NCI-H345 treated with DMSO at 0.1 percent for 48 hours (cell line): ENCODE measurements around the gene OR10A6.

Source experiments
- DNase-seq: peaks from one replicate; lab custom pipeline; 2025; ENCODE audit not compliant: unreplicated experiment; lab: John Stamatoyannopoulos, UW

The OR10A6 gene

DNA sequence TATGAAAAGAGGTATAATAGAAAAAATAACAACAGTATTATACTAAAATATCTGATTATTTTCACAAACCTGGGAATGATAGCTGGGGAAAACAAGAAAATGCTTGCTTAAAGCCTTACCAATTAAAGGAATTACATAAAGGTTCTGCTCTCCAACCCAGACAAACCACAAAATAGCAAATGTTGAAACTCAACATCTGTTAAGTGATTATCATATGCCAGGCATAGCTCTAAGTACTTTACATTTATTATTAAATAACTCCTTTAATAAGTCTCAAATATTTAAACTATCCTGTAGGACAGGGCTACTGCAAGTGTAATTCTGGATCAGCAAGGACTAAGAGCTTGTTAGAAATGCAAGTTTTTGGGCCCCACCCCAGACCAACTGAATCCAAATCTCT is 20.1 kb downstream of the OR10A6 start:
- no peak for DNase-seq

DNA sequence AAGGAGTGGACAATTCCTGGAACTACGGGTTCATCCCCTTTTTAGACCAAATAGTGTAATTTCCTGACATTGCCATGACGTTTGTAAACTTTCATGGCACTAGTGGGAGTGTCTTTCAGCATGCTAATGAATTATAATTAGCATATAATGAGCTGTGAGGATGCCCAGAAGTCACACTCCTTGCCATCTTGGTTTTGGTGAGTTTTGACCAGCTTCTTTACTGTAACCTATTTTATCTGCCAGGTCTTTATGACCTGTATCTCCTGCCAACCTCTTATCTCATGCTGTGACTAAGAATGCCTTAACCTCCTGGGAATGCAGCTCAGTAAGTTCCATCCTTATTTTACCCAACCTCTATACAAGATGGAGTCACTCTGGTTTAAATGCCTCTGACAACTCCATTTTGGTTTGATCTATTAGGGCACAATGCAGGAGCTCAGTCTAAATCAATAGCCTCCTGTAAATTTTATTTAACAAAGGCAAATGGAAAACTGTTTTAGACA is 20.7 kb downstream of the OR10A6 start:
- DNase-seq = no peak

DNA sequence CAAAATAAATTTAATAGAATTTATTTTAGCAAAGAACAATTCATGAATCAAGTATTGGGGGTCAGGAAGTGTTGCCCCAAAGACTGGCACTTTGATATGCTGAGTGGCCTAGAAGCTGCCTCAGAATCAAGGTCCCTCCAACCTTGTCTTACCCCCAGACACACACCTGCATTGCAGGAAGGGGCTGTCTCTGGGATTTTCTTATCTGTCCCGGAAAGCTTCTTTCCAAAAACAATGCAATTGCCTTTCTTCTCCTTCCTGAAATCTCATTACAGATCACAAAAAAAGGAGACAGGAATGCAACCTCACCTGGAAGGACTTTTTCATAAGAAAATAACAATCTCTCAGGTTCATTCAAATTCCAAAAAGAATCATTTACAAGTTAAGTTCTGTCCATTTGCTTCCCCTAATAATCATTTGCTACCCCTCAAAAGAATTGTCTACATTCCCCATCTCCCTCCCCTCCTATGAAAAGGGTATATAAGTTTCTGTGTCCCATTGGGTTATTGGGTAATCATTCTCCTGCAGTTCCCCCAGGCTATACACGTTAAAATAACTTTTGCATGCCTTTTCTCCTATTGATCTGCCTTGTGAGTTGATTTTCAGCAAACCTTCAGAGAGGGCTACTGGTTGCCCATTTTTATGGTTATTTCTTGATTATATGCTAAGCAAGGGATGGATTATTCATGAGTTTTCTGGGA is 21.3 kb downstream of the OR10A6 start:
- no peak for DNase-seq

DNA sequence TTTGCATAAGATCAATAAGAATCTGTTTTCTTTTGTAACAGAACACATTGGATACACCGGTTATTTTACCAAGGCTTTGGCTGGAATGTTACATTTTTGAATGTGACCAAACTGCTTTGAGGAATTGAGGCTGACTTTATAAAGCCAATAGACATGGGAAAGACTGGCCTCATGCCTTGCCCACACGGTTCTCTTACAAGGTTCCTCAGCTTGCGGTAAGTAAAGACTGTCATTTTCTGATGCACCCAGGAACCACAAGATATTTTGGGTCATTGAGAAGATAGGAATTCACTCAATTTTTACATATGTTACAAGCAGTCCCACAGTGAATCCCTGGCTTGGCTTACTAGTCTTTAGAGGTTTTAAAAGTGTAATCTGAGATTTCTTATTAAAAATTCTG is 23.9 kb downstream of the OR10A6 start:
- DNase-seq = no peak

DNA sequence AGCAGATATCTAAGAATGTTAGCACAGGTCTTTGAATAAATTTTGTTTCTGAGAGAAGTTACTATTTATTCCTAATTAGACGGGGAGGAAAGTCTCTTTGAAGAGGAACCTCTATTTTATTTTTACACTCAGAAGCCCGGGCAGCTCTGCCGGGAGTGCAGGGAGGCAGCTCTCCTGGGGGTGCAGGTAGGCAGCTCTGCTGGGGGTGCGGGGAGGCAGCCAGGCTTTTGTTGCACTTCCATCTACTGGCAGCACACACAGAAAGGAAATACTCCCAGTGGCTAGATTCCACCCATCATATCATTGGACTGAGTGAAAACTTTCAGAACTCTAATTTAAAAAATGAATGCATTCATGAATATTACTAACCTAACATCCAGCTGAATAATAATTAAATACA is 24.6 kb downstream of the OR10A6 start:
- DNase-seq = no peak

DNA sequence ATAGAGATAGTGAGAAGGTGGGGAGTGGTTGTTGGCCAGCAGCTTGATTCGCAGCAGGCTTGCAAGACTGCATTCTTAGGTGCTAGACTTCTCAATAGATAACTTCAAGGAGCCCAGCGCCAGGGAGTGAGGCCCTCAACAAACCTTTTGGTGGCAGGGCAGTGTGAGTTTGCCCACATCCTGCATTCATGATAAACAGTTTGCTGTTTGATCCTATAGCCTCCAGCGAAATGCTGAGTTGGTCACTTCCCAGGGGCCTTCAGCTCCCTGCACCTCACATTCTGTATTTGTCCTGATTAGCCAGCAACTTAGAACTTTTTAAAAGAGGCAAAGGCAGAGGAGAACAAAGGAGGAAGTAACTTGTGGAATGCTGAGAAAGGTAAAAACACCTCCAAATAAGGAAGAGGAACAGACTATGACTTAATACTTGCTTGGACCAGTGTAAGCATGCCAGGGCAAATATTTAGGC is 25.1 kb downstream of the OR10A6 start:
- no peak for DNase-seq

DNA sequence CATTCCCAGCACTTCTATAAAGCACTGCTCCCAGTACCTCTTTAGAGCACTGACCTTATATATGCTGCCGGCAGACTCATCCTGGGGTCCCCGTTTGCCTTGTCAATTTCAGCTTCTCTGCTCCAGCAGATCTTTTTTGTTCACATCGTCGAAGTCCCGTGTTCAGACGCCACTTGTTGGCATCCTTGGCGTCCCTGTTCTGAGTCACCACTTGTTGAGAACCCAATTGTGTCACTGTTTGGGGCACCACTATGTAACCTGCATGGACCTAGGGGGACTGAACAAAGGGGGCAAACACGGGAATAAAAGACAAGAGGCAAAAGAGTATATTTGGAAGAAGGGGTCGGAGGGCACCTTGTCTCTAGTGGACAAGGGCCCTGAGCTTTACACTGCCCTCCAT is 25.5 kb downstream of the OR10A6 start:
- DNase-seq = no peak

DNA sequence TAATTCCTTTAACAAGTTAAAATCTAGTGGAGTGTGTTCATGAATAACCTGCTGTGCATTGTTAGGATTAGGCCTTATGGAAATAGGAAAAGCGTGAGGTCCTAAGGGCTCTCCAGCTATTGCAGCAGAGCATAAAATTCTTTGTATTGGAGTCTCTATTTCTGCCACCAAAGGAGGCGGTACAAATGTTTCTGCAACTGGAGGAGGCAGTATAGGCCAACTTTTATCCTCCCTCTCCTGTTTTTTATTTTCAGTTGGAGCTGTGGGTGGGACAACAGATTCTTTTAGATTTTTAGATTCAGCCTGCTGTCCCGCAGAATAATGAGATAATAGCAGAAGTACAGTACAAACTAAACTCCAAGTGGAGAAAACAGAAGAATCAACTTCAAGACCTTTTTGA is 26.2 kb downstream of the OR10A6 start:
- peak; percentile 9 for DNase-seq

DNA sequence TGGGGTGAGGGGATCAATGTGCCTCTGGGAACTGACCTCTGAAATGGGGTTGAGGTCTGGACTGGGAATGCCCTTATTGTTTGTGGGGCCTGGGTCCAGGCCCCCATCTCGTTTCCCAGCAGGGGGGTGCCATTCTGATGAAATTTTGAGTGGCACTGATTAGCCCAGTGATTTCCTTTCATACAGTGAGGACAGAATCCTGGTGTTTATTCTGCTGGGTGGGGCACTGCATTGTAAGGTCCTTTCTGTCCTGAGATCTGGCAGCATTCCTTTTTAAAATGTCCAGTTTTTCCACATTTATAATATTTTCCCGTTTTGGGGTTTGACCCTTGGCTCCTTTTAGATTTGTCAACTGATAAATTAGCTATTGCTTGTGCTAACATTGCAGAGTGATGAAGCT is 27.1 kb downstream of the OR10A6 start:
- DNase-seq = no peak

DNA sequence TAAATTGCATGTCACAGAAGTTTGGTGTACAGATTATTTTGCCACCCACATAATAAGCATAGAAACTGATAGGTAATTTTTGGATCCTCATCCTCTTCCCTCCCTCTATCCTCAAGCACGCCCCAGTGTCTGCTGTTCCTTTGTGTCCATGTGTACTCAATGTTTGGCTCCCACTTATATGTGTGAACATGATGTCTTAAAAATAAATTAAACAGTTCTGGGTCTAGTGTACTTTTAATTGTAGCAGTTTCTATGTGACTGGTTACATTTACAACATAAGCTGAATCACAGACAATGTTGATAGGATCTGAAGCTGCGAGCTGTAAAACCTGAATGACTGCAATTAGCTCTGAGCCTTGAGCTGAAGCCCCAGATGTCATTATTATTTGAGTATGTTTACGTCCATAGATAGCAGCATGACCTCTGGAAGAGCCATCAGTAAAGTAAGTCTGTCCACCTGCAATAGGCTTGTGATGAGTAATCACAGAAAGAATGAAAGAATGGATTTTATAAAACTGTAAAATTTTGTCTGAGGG is 29.7 kb downstream of the OR10A6 start:
- no peak for DNase-seq

DNA sequence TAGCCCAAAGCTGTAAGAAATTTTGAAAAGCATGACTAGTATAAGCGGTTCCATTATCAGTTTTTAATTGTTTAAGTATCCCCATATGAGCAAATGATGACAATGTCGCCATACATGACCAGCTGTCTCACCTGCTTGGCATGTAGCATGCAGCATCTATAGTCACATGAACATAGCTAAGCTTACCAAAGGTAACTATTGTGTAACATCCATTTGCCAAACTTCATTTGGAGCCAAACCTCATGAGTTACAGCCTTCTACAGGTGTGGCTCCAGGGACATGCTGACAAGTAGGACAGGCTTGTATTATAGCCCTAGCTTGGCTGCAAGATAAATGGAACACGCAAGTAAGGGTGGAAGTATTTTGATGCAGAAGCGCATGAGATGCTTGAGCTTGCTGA is 30.4 kb downstream of the OR10A6 start:
- DNase-seq = no peak

DNA sequence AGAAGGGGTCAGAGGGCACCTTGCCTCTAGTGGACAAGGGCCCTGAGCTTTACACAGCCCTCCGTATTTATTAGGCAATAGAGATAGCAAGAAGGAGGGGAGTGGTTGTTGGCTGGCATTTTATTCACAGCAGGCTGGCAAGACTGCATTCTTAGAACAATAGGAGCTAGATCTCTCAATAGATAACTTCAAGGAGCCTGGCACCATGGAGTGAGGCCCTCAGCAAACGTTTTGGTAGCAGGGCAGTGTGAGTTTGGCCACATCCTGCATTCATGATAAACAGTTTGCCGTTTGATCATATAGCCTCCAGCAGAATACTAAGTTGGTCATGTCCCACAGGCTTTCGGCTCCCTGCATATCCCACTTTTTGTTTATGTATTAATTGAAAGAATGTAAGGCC is 31.6 kb downstream of the OR10A6 start:
- no peak for DNase-seq

DNA sequence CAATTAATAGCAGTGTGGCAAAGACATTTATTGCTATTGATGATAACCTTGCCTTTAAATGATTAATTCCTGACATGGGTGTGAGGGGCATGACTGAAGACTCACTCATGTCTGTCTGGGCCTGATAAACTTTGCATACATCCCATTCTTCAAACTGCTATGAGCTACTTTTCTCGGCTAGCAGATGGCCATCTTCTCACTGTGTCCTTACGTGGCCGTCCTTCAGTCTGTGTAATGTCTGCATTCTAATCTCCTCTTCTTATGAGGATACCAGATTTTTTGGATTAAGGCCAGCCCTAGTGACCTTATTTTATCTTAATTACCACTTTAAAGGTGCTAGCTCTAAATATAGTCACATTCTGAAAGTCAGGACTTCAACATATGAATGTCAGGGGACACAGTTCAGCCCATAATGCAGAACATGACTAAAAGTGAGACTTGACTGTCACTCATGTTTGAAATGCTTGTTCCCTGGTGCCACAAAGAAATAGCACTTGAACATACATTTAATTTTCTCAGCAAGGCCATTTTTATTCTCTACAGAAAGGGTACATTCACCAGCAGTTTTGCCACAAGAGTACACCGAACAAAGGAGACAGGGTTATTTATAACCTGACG is 32.3 kb downstream of the OR10A6 start:
- DNase-seq = no peak

DNA sequence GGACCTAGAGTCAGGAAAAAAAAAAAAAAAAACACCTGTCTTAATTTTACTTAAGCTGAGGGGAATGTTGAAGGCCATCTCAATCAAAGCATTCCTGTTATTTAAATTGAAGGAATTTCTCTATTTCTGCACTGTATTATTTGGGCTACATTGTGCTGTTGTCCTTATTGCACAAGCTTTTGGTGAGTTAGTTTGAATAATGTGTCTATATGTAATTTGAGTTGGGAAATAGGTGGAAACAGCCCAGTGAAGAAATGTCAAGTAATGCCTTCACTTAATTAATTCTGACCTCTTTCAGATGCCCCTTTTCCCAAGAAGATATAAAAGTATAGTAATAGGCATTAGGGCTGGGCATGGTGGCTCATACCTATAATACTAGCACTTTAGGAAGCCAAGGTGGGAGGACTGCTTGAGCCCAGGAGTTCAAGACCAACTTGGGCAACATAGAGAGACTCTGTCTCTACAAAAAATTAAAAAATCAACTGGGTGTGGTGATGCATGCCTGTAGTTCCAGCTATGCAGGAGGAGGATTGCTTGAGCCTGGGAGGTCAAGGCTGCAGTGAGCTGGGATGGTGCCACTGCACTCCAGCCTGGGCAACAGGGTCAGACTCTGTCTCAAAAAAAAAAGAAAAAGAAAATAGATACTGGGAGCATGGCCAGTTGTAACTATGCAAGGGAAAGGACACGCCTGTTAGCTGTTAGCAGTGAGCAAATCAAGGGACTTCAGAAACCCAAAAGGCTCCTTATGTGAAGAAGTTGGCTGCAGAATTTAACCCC is 34.9 kb downstream of the OR10A6 start:
- DNase-seq = no peak

DNA sequence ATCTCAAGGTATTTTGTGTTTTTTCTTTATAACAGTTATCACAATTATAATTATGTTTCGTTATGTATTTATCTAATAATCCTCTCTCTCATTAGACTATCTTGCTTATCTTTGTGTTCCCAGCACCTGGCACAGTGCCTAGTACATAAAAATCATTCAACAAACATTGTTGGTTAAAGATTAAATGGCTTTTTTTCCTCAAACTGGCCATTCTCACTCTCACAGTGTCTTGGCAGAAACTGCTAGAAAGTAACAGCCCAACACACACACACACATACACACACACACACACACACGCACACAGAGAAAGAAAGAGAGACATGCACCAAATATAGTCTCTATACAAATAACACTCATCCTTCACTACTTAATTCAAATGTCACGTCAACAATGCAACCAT is 36.8 kb downstream of the OR10A6 start:
- DNase-seq = no peak

DNA sequence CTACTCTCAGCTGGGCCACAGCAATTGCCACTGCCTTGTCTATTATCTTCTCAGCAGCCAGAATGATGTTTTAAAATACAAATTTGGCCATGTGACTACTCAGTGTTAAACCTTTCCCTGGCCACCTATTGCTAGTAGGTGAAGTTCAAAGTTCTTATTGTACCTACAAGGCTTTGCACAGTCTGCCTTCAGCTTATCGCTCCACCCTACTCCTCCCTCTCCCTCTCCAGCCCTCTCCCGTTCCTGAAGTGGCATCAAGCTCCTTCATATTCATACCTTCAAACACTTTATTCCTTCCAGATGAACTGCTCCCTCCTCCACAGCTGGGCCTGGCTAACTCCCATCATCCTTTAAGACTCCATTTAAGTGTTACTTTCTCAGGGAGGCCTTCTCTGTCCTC is 37.3 kb downstream of the OR10A6 start:
- no peak for DNase-seq

DNA sequence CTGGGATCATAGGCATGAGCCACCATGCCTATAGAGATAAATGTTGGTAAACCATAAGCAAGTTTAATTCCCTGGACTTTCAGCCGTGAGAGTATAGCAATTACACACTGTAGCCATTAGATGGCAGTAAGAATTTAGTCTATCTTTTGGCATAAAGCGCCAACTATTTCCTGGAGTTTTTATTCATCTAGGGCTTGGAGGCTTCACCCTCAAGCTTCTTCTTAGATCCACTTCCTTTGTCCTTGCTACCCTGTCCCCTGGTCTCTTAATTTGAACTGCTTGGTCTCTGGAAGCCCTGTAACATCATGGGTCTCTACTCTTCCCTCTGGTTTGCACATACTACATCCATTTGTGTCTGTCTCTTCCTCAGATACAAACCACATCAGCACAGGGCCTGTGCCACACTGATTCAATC is 38.2 kb downstream of the OR10A6 start:
- peak; percentile 54 for DNase-seq

DNA sequence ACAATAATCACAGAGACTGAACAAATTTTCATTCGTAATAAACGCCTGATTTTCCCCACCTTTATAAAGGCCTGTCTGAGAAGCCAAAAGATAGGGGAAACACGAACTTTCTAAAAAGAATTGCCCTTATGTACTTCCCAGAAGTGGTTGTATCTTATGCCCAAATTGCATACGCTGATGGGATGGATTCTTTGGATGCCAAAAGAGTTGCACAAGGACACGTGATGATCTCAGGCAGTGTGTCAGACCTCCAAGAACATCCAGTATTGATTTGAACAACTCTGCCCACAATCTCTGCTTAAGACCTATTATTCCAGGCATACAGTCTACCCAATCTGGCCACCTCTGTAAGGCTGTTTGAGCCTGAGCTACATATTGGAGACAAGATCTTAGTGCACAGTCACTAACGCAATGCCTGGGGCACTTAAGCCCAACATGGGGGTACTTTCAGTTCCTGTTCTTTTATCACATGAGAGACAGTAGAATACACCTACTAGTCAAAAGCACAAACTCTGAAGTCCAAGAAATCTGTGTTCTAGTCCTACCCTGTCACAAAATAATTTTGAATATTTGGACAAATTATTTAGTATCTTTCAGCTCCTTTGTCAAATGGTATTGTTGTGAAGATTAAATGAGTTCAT is 38.9 kb downstream of the OR10A6 start:
- no peak for DNase-seq

DNA sequence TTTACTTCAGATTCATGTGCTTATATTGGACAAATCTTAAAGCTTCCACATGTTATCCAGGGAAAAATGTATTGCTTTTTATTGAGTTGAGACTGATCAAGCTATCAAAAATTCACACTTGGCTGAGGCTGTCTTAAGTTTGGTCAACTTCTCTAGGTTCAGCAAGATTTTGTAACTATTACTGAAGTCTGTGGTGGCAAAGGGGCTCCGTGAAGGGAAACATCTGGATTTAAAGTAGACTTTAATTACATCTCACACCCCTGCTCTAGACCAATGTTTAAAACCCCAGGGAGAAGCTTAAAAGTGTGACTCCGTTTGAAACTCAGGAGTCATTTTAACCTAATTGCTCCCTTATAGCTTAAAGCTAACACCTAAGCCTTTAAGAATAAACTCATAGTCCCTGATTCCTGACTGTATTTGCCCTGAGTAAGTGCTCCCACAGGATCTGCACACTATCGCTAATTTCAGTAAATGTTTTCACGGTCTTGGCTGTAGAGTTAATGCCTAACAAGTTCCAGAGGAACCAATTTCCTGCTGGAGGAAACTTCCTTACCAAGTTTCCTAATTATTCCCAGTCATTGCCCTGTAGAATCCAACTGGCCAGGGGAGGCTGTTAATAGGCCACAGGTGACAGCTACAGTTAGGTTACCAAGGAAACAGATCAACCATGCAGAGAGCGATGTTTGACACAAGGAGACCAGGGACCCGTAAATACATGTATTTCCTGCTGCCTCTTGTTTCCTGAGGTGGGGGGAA is 40.5 kb downstream of the OR10A6 start:
- no peak for DNase-seq

DNA sequence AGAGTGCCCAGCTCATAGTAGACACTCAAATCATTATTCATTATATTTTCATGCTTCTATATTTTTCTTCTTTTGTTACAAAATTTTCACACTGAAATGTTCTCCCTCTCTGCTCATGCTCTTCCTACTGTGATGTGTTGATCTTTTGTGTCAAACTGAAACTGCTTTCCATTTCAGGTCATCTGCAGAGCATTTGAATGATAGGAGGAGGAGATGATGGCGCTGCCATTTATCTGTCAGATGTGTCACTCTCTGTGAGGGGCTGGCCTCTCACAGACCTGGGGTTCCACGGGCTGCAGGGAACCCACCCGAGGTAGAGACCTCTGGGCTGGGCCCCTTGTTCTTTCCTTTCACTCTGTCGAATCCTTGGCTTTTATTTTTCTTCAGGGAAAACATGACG is 41.1 kb downstream of the OR10A6 start:
- no peak for DNase-seq

DNA sequence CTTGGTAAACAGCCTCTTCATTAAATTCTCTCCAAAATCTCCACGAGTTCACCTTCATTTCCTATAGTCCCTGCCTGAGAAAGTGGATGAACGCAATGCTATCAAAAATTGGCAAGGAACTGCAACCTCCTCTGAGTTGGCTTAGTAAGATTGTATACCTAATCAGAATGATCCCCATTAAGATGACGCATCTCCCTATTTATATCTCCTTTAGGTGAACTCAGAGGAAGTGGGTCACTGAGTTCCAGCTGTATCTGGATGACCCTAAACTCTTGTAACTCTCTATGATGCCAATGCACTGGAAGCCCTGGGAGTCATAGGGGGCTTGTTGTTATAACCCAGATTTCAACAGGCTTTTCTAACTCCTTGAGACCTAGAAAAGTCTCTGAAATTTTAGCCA is 48.2 kb downstream of the OR10A6 start:
- no peak for DNase-seq
